GM11168 (cell line): Measurements from ENCODE around the gene CRISPLD2.

ENCODE experiments used
- in situ Hi-C: fragments of 300-500 bp; cut with MboI; formaldehyde crosslinking; loops from one replicate; pipeline ENCODE4 v1.12.0; 2022; ENCODE audit warnings: low sequenced_read_pairs; ENCODE audit not compliant: unreplicated experiment

Gene CRISPLD2

GRCh38 chr16:84795329-84796053 lies 24.3 kb upstream of the CRISPLD2 start:
- in situ Hi-C loops, result no loop called here

GRCh38 chr16:84800158-84800978 lies 19.4 kb upstream of the CRISPLD2 start:
- in situ Hi-C loops, result no loop called here

GRCh38 chr16:84803146-84803545 lies 16.6 kb upstream of the CRISPLD2 start:
- in situ Hi-C loops, result no loop called here

- in situ Hi-C loops, result no loop called here
These were observed 15.5 kb upstream of the CRISPLD2 start for GRCh38 chr16:84804326-84804725.

- in situ Hi-C loops, result no loop called here
These were observed 13.4 kb upstream of the CRISPLD2 start for GRCh38 chr16:84806256-84806889.

GRCh38 chr16:84806890-84807258 lies 12.9 kb upstream of the CRISPLD2 start:
- in situ Hi-C loops, result no loop called here

GRCh38 chr16:84807776-84808175 lies 12.0 kb upstream of the CRISPLD2 start:
- in situ Hi-C loops, result no loop called here

GRCh38 chr16:84808826-84809225 lies 11.0 kb upstream of the CRISPLD2 start:
- in situ Hi-C loops, result no loop called here

- in situ Hi-C loops, result no loop called here
These were observed 9.1 kb upstream of the CRISPLD2 start for GRCh38 chr16:84810518-84811273.

GRCh38 chr16:84811529-84811928 lies 8.3 kb upstream of the CRISPLD2 start:
- in situ Hi-C loops, result no loop called here

GRCh38 chr16:84813141-84813934 lies 6.4 kb upstream of the CRISPLD2 start:
- in situ Hi-C loops, result no loop called here

- in situ Hi-C loops, result no loop called here
These were observed 4.3 kb upstream of the CRISPLD2 start for GRCh38 chr16:84815462-84815861.

- in situ Hi-C loops, result no loop called here
These were observed 3.8 kb upstream of the CRISPLD2 start for GRCh38 chr16:84816023-84816422.

- in situ Hi-C loops, result no loop called here
These were observed 3.3 kb upstream of the CRISPLD2 start for GRCh38 chr16:84816485-84816884.

- in situ Hi-C loops, result no loop called here
These were observed 2.6 kb upstream of the CRISPLD2 start for GRCh38 chr16:84817206-84817605.

GRCh38 chr16:84817613-84818012 lies 2.2 kb upstream of the CRISPLD2 start:
- in situ Hi-C loops, result no loop called here

- in situ Hi-C loops, result no loop called here
These were observed 1.7 kb upstream of the CRISPLD2 start for GRCh38 chr16:84818133-84818532.

GRCh38 chr16:84818989-84819643 lies 669 bp upstream of the CRISPLD2 start:
- in situ Hi-C loops, result no loop called here

- in situ Hi-C loops, result no loop called here
These were observed 510 bp downstream of the CRISPLD2 start for GRCh38 chr16:84820305-84820684.
